Aorta (tissue), 5 donors: Measurements from ENCODE around the gene DIAPH3. TPM values are rescaled to one million over a fixed set of nuclear protein-coding genes. Genes with fewer than 3 reads are reported as not detected.

Experiments
- ATAC-seq: fragments of 200-7000 bp; cut with Tn5 transposase; one replicate; pipeline ENCODE4 v1.9.1; 2022; ENCODE audit warnings: moderate library complexity; ENCODE audit not compliant: low FRiP score
- DNase-seq, 2 donors: peaks; one replicate each; pipeline ENCODE4 v3.0.0-alpha.2; 2020
- H3K27ac ChIP-seq, 2 donors: one replicate each; pipeline ENCODE4 v1.5.1; 2013; ENCODE audit warnings: low read length in 2 of 2, mild to moderate bottlenecking in 2 of 2, moderate library complexity in 2 of 2, control low read depth in 1 of 2, inconsistent platforms in 1 of 2, low read depth in 1 of 2
- H3K27me3 ChIP-seq, 2 donors: one replicate each; pipeline ENCODE4 v1.6.1; 2013; ENCODE audit warnings: control low read depth in 1 of 2, low read length in 1 of 2, mild to moderate bottlenecking in 1 of 2, moderate library complexity in 1 of 2; ENCODE audit not compliant: insufficient read depth in 2 of 2, control insufficient read depth in 1 of 2
- H3K36me3 ChIP-seq, 2 donors: one replicate each; pipeline ENCODE4 v1.6.1; 2013; ENCODE audit warnings: control low read depth in 1 of 2, low read length in 1 of 2, mild to moderate bottlenecking in 1 of 2; ENCODE audit not compliant: insufficient read depth in 2 of 2, control insufficient read depth in 1 of 2
- H3K4me1 ChIP-seq, 2 donors: one replicate each; pipeline ENCODE4 v1.6.1; 2013; ENCODE audit warnings: low read length in 2 of 2, control low read depth in 1 of 2, mild to moderate bottlenecking in 1 of 2, moderate library complexity in 1 of 2; ENCODE audit not compliant: insufficient read depth in 2 of 2, control insufficient read depth in 1 of 2
- H3K4me3 ChIP-seq, 2 donors: one replicate each; pipeline ENCODE4 v1.5.1; 2013; ENCODE audit warnings: low read length in 2 of 2, control low read depth in 1 of 2, mild to moderate bottlenecking in 1 of 2
- H3K9me3 ChIP-seq: one replicate; pipeline ENCODE4 v1.6.1; 2013; ENCODE audit warnings: mild to moderate bottlenecking, low read length; ENCODE audit not compliant: control insufficient read depth
- WGBS, 2 donors: extraction: QIAGEN DNeasy Blood & Tissue Kit; methylation state at CpG; one replicate each; pipeline ENCODE4 v1.1.7; 2013; 5-methylcytosine and 5-hydroxymethylcytosine counted together
- intact Hi-C, 2 donors: fragments of 100-400 bp; cut with DNase I; formaldehyde crosslinking; loops; one replicate each; pipeline versions ENCODE4 v1.14.2 to v1.15.0; 2022
- polyA plus RNA-seq, 2 donors: library from polyadenylated mRNA; stranded (reverse); fragments of 200-250 nt; gene quantifications; one replicate each; pipeline ENCODE4 v1.2.3, GENCODE V29; 2013
- total RNA-seq, 2 donors: library from RNA; stranded (reverse); fragmentation: NEBNext Ultra II Directional; extraction: Animal tissue kit (Norgen Biotek cat#: 25700); gene quantifications; one replicate each; pipeline ENCODE4 v1.2.1, GENCODE V29; 2021
- donor health status: healthy with polysubstance abuse.
- donor health status: Bipolar disorder and iron deficiency.
- donor health status: DM: no; HTN: no; CAD: no.
- donor health status: DM: no; HTN: no; CAD: no.
- donor health status: DM: yes; HTN: yes; CAD: no.

The DIAPH3 gene
- total and polyA plus RNA-seq, 4 donors, result 0.13 to 7.5 (median 3.0) TPM

GRCh38 chr13:59663707-59664106 lies 500.0 kb downstream of the DIAPH3 start:
- intact Hi-C loops, result no loop called here
- 96 to 99% methylated on average over 7 of the region's 7 CpGs for WGBS, 2 donors
- no peaks in the 10 kb centered on the region for H3K27me3 ChIP-seq
- no peaks in the 10 kb centered on the region for H3K9me3 ChIP-seq
- no peak overlapping the region for H3K4me3 ChIP-seq
- H3K36me3 ChIP-seq, result no peaks in the 10 kb centered on the region
- no peak overlapping the region for H3K27ac ChIP-seq
- ATAC-seq (no peak), DNase-seq (no peak)
- no peaks in the 10 kb centered on the region for H3K4me1 ChIP-seq

GRCh38 chr13:59660582-59660981 lies 503.1 kb downstream of the DIAPH3 start:
- Histone ChIP-seq H3K9me3 (no peaks in the 10 kb centered on the region), H3K27me3 (no peaks in the 10 kb centered on the region), H3K4me3 (no peak overlapping the region), H3K27ac (no peak overlapping the region), H3K36me3 (no peaks in the 10 kb centered on the region), H3K4me1 (no peaks in the 10 kb centered on the region)
- 95 to 97% methylated on average over 5 of the region's 5 CpGs for WGBS, 2 donors
- DNase-seq (no peak), ATAC-seq (no peak)
- intact Hi-C loops, result no loop called here

- Histone ChIP-seq H3K27ac (no peak overlapping the region), H3K4me3 (no peak overlapping the region), H3K36me3 (no peaks in the 10 kb centered on the region), H3K4me1 (no peaks in the 10 kb centered on the region), H3K9me3 (no peaks in the 10 kb centered on the region), H3K27me3 (no peaks in the 10 kb centered on the region)
- DNase-seq (no peak), ATAC-seq (no peak)
- intact Hi-C loops, result no loop called here
- WGBS, 2 donors, result 94 to 97% methylated on average over 5 of the region's 5 CpGs
Observed at GRCh38 chr13:59659981-59660380, 503.7 kb downstream of the DIAPH3 start.

GRCh38 chr13:59658738-59659330 lies 504.9 kb downstream of the DIAPH3 start:
- ATAC-seq, result no peak
- Histone ChIP-seq H3K4me3 (no peak overlapping the region), H3K27me3 (no peaks in the 10 kb centered on the region), H3K9me3 (no peaks in the 10 kb centered on the region), H3K27ac (no peak overlapping the region), H3K36me3 (no peaks in the 10 kb centered on the region), H3K4me1 (no peaks in the 10 kb centered on the region)
- 60 to 71% methylated on average over 6 of the region's 6 CpGs for WGBS, 2 donors
- DNase-seq, result no peak
- intact Hi-C loops, result no loop called here

GRCh38 chr13:59658027-59658737 lies 505.5 kb downstream of the DIAPH3 start:
- no peak for DNase-seq
- intact Hi-C loops, result no loop called here

GRCh38 chr13:59653916-59654315 lies 509.8 kb downstream of the DIAPH3 start:
- H3K4me3 ChIP-seq, result no peak overlapping the region
- DNase-seq (no peak), ATAC-seq (no peak)
- H3K27me3 ChIP-seq, result no peaks in the 10 kb centered on the region
- no peaks in the 10 kb centered on the region for H3K36me3 ChIP-seq
- no peak overlapping the region for H3K27ac ChIP-seq
- 88 to 92% methylated on average over 2 of the region's 2 CpGs for WGBS, 2 donors
- intact Hi-C loops, result no loop called here
- no peaks in the 10 kb centered on the region for H3K9me3 ChIP-seq
- H3K4me1 ChIP-seq, result no peaks in the 10 kb centered on the region

More at GRCh38 chr13:59658027-59658737, 505.5 kb downstream of the DIAPH3 start:
- no peak overlapping the region for H3K4me3 ChIP-seq
- no peaks in the 10 kb centered on the region for H3K4me1 ChIP-seq
- no peak for ATAC-seq
- H3K9me3 ChIP-seq, result no peaks in the 10 kb centered on the region
- H3K27me3 ChIP-seq, result no peaks in the 10 kb centered on the region
- WGBS, 2 donors, result 88 to 90% methylated on average over 12 of the region's 12 CpGs
- H3K27ac ChIP-seq, result no peak overlapping the region
- no peaks in the 10 kb centered on the region for H3K36me3 ChIP-seq

- ATAC-seq, result no peak
- no peaks in the 10 kb centered on the region for H3K36me3 ChIP-seq
- no peaks in the 10 kb centered on the region for H3K4me1 ChIP-seq
- no peak for DNase-seq
- no peak overlapping the region for H3K27ac ChIP-seq
- peaks cover 1% of the 10 kb centered on the region for H3K9me3 ChIP-seq
- intact Hi-C loops, result no loop called here
- H3K27me3 ChIP-seq, result no peaks in the 10 kb centered on the region
- WGBS, 2 donors, result 92 to 93% methylated on average over 5 of the region's 5 CpGs
- H3K4me3 ChIP-seq, result no peak overlapping the region
Observed at GRCh38 chr13:59651479-59651878, 512.2 kb downstream of the DIAPH3 start.

GRCh38 chr13:59643906-59644626 lies 519.7 kb downstream of the DIAPH3 start:
- Histone ChIP-seq H3K4me3 (no peak overlapping the region), H3K36me3 (no peaks in the 10 kb centered on the region), H3K27me3 (no peaks in the 10 kb centered on the region), H3K9me3 (peaks cover 1% of the 10 kb centered on the region), H3K27ac (no peak overlapping the region), H3K4me1 (no peaks in the 10 kb centered on the region)
- intact Hi-C loops, result no loop called here
- no peak for ATAC-seq
- DNase-seq, result no peak
- 31 to 32% methylated on average over 3 of the region's 3 CpGs for WGBS, 2 donors
